ENCODE data around the gene CBR1. TPM values are rescaled to one million over a fixed set of nuclear protein-coding genes. Genes with fewer than 3 reads are reported as not detected.
A peak's percentile ranks its signal among the peaks of the same experiment; 100 is the strongest.
"Not testable (repeated sequence)": the region's sequence is repeated elsewhere in the genome, so short reads cannot be mapped to it uniquely, and the experiment has no call there.

CBR1 gene
- total RNA-seq, 1 experiment from 2014 or later: 520 TPM

GRCh38 chr21:36044056-36044455 lies 25.8 kb upstream of the CBR1 start:
- in situ Hi-C loops (cut with HindIII; ENCODE audit: low pct_unique_long_range_greater_than_20kb, low sequenced_read_pairs): no loop called here

GRCh38 chr21:36045993-36046392 lies 23.8 kb upstream of the CBR1 start:
- no peak for DNase-seq (ENCODE audit: low read depth)
- in situ Hi-C loops (cut with HindIII; ENCODE audit: low pct_unique_long_range_greater_than_20kb, low sequenced_read_pairs): no loop called here

More at GRCh38 chr21:36044056-36044455, 25.8 kb upstream of the CBR1 start:
- DNase-seq (ENCODE audit: low read depth): no peak

- in situ Hi-C loops (cut with HindIII; ENCODE audit: low pct_unique_long_range_greater_than_20kb, low sequenced_read_pairs): no loop called here
- no peak for DNase-seq (ENCODE audit: low read depth)
Observed at GRCh38 chr21:36047139-36047538, 22.7 kb upstream of the CBR1 start.

GRCh38 chr21:36048357-36048756 lies 21.5 kb upstream of the CBR1 start:
- in situ Hi-C loops (cut with HindIII; ENCODE audit: low pct_unique_long_range_greater_than_20kb, low sequenced_read_pairs): no loop called here

GRCh38 chr21:36052860-36053714 lies 16.7 kb upstream of the CBR1 start:
- DNase-seq (ENCODE audit: low read depth): no peak
- in situ Hi-C loops (cut with HindIII; ENCODE audit: low pct_unique_long_range_greater_than_20kb, low sequenced_read_pairs): no loop called here

More at GRCh38 chr21:36048357-36048756, 21.5 kb upstream of the CBR1 start:
- no peak for DNase-seq (ENCODE audit: low read depth)

- in situ Hi-C loops (cut with HindIII; ENCODE audit: low pct_unique_long_range_greater_than_20kb, low sequenced_read_pairs): no loop called here
- no peak for DNase-seq (ENCODE audit: low read depth)
Observed at GRCh38 chr21:36053715-36054062, 16.1 kb upstream of the CBR1 start.

- in situ Hi-C loops (cut with HindIII; ENCODE audit: low pct_unique_long_range_greater_than_20kb, low sequenced_read_pairs): no loop called here
- DNase-seq (ENCODE audit: low read depth): no peak
Observed at GRCh38 chr21:36055551-36055950, 14.3 kb upstream of the CBR1 start.

- in situ Hi-C loops (cut with HindIII; ENCODE audit: low pct_unique_long_range_greater_than_20kb, low sequenced_read_pairs): no loop called here
- no peak for DNase-seq (ENCODE audit: low read depth)
Observed at GRCh38 chr21:36059823-36060158, 10.0 kb upstream of the CBR1 start.

GRCh38 chr21:36060159-36060921 lies 9.5 kb upstream of the CBR1 start, which contains the start of gene SETD4:
Gene SETD4 (minus strand): TSS chr21:36060526. CDS start chr21:36058888, 1,638 bp downstream.
- DNase-seq (ENCODE audit: low read depth): peak; percentile 95
- in situ Hi-C loops (cut with HindIII; ENCODE audit: low pct_unique_long_range_greater_than_20kb, low sequenced_read_pairs): no loop called here

- DNase-seq (ENCODE audit: low read depth): no peak
- in situ Hi-C loops (cut with HindIII; ENCODE audit: low pct_unique_long_range_greater_than_20kb, low sequenced_read_pairs): no loop called here
Observed at GRCh38 chr21:36061445-36061844, 8.4 kb upstream of the CBR1 start.

- in situ Hi-C loops (cut with HindIII; ENCODE audit: low pct_unique_long_range_greater_than_20kb, low sequenced_read_pairs): no loop called here
- no peak for DNase-seq (ENCODE audit: low read depth)
Observed at GRCh38 chr21:36063375-36064084, 6.3 kb upstream of the CBR1 start.

GRCh38 chr21:36064085-36064460 lies 5.8 kb upstream of the CBR1 start:
- DNase-seq (ENCODE audit: low read depth): no peak
- in situ Hi-C loops (cut with HindIII; ENCODE audit: low pct_unique_long_range_greater_than_20kb, low sequenced_read_pairs): no loop called here

GRCh38 chr21:36065497-36066036 lies 4.3 kb upstream of the CBR1 start:
- in situ Hi-C loops (cut with HindIII; ENCODE audit: low pct_unique_long_range_greater_than_20kb, low sequenced_read_pairs): no loop called here
- DNase-seq (ENCODE audit: low read depth): no peak

- in situ Hi-C loops (cut with HindIII; ENCODE audit: low pct_unique_long_range_greater_than_20kb, low sequenced_read_pairs): no loop called here
- DNase-seq (ENCODE audit: low read depth): peak; percentile 32
Observed at GRCh38 chr21:36068748-36069398, 951 bp upstream of the CBR1 start.

GRCh38 chr21:36070999-36071398 lies 1.2 kb downstream of the CBR1 start:
- in situ Hi-C loops (cut with HindIII; ENCODE audit: low pct_unique_long_range_greater_than_20kb, low sequenced_read_pairs): no loop called here

GRCh38 chr21:36072453-36073162 lies 2.8 kb downstream of the CBR1 start:
- in situ Hi-C loops (cut with HindIII; ENCODE audit: low pct_unique_long_range_greater_than_20kb, low sequenced_read_pairs): no loop called here
- no peak for DNase-seq (ENCODE audit: low read depth)

More at GRCh38 chr21:36070999-36071398, 1.2 kb downstream of the CBR1 start:
- DNase-seq (ENCODE audit: low read depth): no peak

- in situ Hi-C loops (cut with HindIII; ENCODE audit: low pct_unique_long_range_greater_than_20kb, low sequenced_read_pairs): no loop called here
- DNase-seq (ENCODE audit: low read depth): no peak
Observed at GRCh38 chr21:36073181-36073580, 3.4 kb downstream of the CBR1 start.

- DNase-seq (ENCODE audit: low read depth); in situ Hi-C loops (cut with HindIII; ENCODE audit: low pct_unique_long_range_greater_than_20kb, low sequenced_read_pairs): not testable (repeated sequence)
Observed at GRCh38 chr21:36073911-36074310, 4.1 kb downstream of the CBR1 start.
